Umbilical cord (tissue), 2 donors: ENCODE data around the gene CCHCR1. TPM values are rescaled to one million over a fixed set of nuclear protein-coding genes. Genes with fewer than 3 reads are reported as not detected.

ENCODE experiments used
- DNase-seq: peaks from one replicate; pipeline ENCODE4 v3.0.0-alpha.2; 2015; ENCODE audit warnings: low spot score
- total RNA-seq: library from RNA; depleted of rRNA; stranded (reverse); fragments of >200 nt; gene quantifications from one replicate; pipeline ENCODE4 v1.2.3, GENCODE V29; 2014; ENCODE audit warnings: low replicate concordance; ENCODE audit not compliant: insufficient read depth

CCHCR1 gene
- total RNA-seq, 1 donor from 2014 or later, result 31.8 TPM

DNA sequence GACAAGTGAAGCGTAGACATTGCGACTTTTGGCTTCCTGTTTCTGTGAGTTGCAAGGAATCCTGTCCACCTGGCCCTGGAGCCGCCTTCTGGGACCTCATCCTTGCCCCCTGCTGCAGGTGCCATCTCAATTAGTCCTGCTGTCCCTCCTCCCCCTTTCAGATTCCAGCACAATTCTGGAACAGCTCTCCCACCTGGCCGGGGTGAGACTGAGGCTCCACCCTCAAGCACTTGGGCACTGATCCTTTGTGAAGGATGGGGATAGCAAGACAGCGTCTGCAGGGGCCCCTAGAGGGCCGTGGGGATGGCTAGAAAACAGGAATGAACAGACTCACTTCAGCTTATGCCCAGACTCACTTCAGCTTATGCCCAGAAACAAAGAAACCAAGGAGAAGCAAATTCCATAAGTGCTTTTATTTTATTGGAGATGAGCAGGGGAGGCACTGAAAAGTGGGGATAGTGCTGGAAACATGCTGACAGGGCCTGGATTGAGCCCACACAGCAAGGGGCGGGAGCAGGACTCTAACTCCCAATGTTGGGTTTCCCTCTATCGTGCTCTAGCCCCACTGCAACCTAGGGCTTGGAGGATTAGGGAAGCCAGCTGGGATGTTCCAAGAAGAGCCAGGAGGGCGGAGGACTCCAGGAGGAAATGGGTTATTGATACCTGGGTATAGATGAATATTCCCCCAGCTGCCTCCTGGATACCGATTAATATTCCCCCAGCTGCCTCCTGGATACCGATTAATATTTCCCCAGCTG, 46.6 kb downstream of the CCHCR1 start:
- no peak for DNase-seq

DNA sequence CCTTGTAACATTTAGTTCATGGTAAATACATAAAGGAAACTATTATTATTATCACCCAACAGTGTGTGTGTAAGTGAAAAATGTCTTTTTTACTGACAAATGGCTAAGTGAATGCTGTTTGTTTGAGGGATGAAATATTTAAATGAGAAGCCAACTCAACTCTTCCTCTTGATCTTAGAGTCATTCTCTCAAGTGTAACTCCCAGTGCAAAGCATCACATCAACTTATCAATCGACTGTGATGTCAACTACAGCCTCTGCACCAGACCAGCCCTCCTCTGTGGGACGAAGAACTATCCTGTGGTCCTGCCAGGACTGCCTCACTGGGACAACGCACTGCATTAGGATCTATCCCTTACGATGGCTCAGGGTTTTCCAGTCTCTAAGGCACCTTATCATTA, 50.5 kb downstream of the CCHCR1 start:
- DNase-seq, result no peak

DNA sequence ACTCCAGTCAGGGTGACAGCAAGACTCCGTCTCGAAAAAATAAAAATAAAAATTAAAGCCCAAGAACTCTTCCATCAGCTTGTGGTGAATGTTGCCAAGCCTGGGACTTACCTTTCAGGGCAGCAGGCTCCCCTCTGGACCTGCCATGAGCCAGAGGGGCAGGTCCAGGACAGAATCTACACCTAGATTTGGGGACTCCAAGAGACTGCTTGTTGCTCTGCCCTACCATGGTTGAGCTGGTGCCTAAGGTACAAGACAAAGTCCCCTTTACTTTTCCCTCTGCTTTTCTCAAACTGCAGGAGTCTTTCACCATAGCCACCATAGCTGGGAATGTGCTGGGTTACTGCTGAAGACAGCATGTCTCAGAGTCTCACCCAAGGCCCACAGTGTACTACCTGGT, 54.5 kb downstream of the CCHCR1 start:
- DNase-seq, result no peak

DNA sequence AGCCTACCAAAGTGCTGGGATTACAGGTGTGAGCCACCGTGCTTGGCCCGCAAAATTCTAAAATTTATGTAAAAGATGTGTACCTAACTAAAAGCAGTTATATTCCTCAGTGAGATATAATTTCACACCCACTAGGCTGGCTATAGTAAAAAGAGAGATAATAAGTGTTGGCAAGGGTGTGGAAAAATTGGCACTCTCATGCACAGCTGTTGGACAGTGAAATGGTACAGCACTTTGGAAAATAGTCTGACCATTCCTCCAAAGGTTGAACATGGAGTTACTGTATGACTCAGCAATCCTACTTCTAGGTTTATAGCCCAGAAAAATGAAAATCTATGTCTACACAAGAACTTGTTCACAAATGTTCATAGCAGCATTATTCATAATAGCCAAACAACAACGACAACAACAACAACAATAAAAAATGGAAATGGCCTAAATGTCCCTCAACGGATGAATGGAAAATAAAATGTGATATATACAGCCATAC, 59.1 kb downstream of the CCHCR1 start:
- DNase-seq, result no peak

DNA sequence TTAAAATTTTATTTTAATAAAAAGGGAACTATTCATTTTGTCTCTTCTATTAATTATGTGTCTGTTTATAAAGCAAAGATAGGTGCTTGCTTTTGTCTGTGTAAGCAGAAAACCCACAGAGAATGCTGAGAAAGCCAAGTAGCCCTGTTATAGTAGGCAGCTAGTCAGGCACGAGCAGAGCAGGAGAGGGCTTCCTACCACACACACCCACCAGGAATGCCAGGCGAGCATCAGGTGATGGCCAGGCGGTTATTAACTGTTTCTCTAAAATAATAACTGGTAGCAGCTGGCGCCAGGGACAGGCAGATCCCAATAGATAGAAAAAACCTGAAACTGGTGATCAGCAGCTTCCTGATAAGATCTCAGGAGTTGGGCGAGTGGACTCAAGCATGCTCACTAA, 60.9 kb downstream of the CCHCR1 start:
- DNase-seq, result no peak

DNA sequence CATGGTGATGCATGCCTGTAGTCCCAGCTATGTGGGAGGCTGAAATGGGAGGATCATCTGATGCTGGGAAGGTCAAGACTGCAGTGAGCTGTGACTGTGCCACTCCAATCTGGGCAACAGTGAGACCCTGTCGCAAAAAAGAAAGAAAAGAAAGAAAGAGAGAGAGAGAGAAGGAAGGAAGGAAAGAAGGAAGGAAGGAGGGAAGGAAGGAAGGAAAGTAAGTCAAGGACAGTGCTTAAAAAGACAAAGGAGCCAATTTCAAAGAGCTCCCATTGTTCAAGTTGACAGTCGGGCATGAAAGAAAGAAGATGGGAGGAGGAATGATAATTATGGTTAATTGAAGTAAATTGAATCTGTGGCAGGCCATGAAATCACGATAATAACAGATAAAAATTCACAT, 61.4 kb downstream of the CCHCR1 start:
- no peak for DNase-seq

DNA sequence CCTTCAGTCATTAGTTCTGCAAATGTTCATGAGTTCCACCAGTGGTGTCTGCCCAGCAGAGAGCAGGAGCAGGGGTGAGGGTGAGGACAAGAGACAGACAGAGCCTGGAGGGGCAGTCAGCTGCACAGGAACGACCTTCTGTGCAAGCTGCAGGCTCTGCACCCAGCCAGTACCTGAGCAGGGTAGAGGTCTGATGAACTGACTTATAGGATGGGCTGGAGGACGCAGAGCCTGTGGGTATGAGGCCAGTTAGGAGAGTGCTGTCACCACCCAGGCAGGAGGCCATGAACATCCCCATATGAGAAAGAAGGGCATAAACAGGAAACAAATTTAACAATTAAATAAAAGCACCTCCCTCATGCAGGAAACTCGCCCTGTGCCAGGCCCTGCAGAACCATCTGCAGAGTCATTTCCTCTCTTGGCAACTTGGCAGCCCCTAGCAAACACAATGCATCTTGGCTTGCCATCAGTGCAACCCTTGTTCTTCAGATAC, 63.2 kb downstream of the CCHCR1 start:
- DNase-seq, result no peak

DNA sequence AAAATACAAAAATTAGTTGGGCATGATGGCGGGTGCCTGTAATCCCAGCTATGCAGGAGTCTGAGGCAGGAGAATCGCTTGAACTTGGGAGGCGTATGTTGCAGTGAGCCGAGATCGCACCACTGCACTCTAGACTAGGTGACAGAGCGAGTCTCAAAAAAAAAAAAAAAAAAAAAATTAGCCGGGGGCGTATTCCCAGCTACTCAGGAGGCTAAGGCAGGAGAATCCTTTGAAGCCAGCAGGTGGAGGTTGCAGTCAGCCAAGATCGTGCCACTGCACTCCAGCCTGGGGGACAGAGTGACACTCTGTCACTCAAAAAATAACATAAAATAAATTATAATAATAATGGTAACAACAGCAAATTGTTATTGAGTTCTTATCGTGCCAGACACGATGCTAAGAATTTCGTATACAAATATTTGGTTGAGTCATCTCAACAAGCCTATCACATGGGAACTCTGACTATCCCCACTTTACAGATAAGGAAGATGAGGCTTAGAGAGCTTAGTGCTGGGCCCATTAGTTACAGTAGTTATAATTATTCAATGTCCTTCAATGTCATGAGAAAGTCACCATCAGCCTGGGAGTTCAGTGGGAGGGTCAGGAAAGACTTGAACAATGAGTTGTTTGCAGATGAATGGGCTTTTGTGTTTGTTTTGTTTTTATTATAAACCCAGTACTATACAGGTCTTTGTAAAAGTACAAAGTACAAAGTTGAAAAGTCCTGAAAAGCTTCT, 64.7 kb downstream of the CCHCR1 start:
- DNase-seq, result no peak

Other genes starting within 250 kb of the CCHCR1 start
- gene GTF2H4, start 249.6 kb downstream of the CCHCR1 start, total RNA-seq, result 1.4 TPM
- gene VARS2, start 243.6 kb downstream of the CCHCR1 start, total RNA-seq, result 20.5 TPM
- not detected for gene SFTA2, start 225.6 kb downstream of the CCHCR1 start, total RNA-seq
- gene MUCL3, start 216.8 kb downstream of the CCHCR1 start, total RNA-seq, result 2.4 TPM
- gene MUC21, start 174.1 kb downstream of the CCHCR1 start, total RNA-seq, result not detected
- gene MUC22, start 147.3 kb downstream of the CCHCR1 start, total RNA-seq, result 6.5 TPM
- not detected for gene C6orf15, start 45.2 kb downstream of the CCHCR1 start, total RNA-seq
- 1.2 TPM for gene PSORS1C1, start 43.0 kb downstream of the CCHCR1 start, total RNA-seq
- gene CDSN, start 37.4 kb downstream of the CCHCR1 start, total RNA-seq, result 2.4 TPM
- not detected for gene PSORS1C2, start 18.7 kb downstream of the CCHCR1 start, total RNA-seq
- gene TCF19, start 787 bp upstream of the CCHCR1 start, total RNA-seq, result 6.5 TPM
- gene POU5F1, start 12.9 kb upstream of the CCHCR1 start, total RNA-seq, result 4.1 TPM
- 107 TPM for gene HLA-C, start 114.3 kb upstream of the CCHCR1 start, total RNA-seq
- gene HLA-B, start 199.4 kb upstream of the CCHCR1 start, total RNA-seq, result 113 TPM
- gene MICA, start 245.8 kb upstream of the CCHCR1 start, total RNA-seq, result 6.0 TPM